Measurements from ENCODE around the gene LPAR1.

GRCh38 chr9:110951805-110952539 is 86.3 kb downstream of the LPAR1 start:
- TF ChIP-seq POLR2A (IDR thresholded peaks at IDR 0.05; ENCODE audit: low read length) (no peak), GATA1 (IDR thresholded peaks at IDR 0.05; ENCODE audit: low read depth, low read length) (no peak)

Data from erythroblast (primary cell).